GM12878 (cell line): Measurements from ENCODE around the gene NDUFC1. TPM values are rescaled to one million over a fixed set of nuclear protein-coding genes. Genes with fewer than 3 reads are reported as not detected.

ENCODE experiments used
- ATAC-seq: fragments of 200-7000 bp; cut with Tn5 transposase; 3 replicates; pipeline ENCODE4 v1.9.1; 2020; ENCODE audit warnings: mild to moderate bottlenecking, moderate library complexity
- BruUV-seq: library from RNA; stranded (reverse); fragments of 400-500 nt; replicated peaks from 2 replicates; lab custom pipeline; 2021; lab: Mats Ljungman, UMichigan
- CTCF ChIA-PET: fragments of 300-600 bp; sonication (Branson Sonifier 250); formaldehyde crosslinking; extraction: SDS; loops from one replicate; lab custom pipeline; 2021; ENCODE audit warnings: inconsistent platforms; lab: Yijun Ruan, JAX
- POLR2A ChIA-PET: fragments of 350-600 bp; formaldehyde crosslinking; extraction: SDS; loops from one replicate; lab custom pipeline; 2021; ENCODE audit warnings: inconsistent platforms; lab: Charles Lee
- RAD21 ChIA-PET: fragments of 300-600 bp; sonication (Branson Sonifier 250); formaldehyde crosslinking; loops from one replicate; lab custom pipeline; 2023; ENCODE audit warnings: antibody characterized with exemption; ENCODE audit not compliant: unreplicated experiment; lab: Charles Lee
- SMC1A ChIA-PET: fragments of 300-600 bp; sonication (Branson Sonifier 250); formaldehyde crosslinking; loops from one replicate; lab custom pipeline; 2023; ENCODE audit not compliant: unreplicated experiment, uncharacterized antibody; lab: Charles Lee
- DNase-seq: peaks from one replicate; pipeline ENCODE4 v3.0.0-alpha.2; 2011; ENCODE audit warnings: low read depth, low spot score
- FAIRE-seq: peaks from 3 replicates; lab custom pipeline; 2011; peaks lifted over from hg19 to GRCh38; lab: Jason Lieb, UNC
- H2AFZ ChIP-seq: 2 replicates; pipeline ENCODE4 v1.6.0; 2011; ENCODE audit warnings: low read depth, low read length, control low read depth; ENCODE audit not compliant: control insufficient read depth
- H3K27ac ChIP-seq: 2 replicates; pipeline ENCODE4 v1.5.1; 2011; ENCODE audit warnings: control low read depth; ENCODE audit not compliant: control insufficient read depth, insufficient read depth
- H3K27me3 ChIP-seq, 2 experiments: replicated peaks in 1 of 2; 2 replicates each; pipeline versions ENCODE4 v1.6.0 to v1.6.1; 2011; ENCODE audit warnings: low read length in 1 of 2; ENCODE audit not compliant: control insufficient read depth in 2 of 2, insufficient read depth in 2 of 2
- H3K36me3 ChIP-seq, 2 experiments: 2 replicates each; pipeline ENCODE4 v1.5.1; 2011; ENCODE audit warnings: low read length in 1 of 2; ENCODE audit not compliant: control insufficient read depth in 2 of 2, insufficient read depth in 2 of 2
- H3K4me1 ChIP-seq: 2 replicates; pipeline ENCODE4 v1.6.1; 2011; ENCODE audit warnings: mild to moderate bottlenecking, low read length, moderate library complexity, mixed read lengths; ENCODE audit not compliant: control insufficient read depth, insufficient read depth
- H3K4me2 ChIP-seq: 2 replicates; pipeline ENCODE4 v1.6.0; 2011; ENCODE audit warnings: control low read depth; ENCODE audit not compliant: control insufficient read depth, insufficient read depth
- H3K4me3 ChIP-seq: fragments of 200-600 bp; sonication (generic); 2 replicates; pipeline ENCODE4 v1.5.1; 2016
- H3K79me2 ChIP-seq: 2 replicates; pipeline ENCODE4 v1.6.0; 2011; ENCODE audit warnings: low read length; ENCODE audit not compliant: control insufficient read depth, insufficient read depth
- H3K9ac ChIP-seq: 2 replicates; pipeline ENCODE4 v1.8.0; 2011; ENCODE audit warnings: low read length, control low read depth, mixed read lengths; ENCODE audit not compliant: control insufficient read depth, insufficient read depth
- H3K9me3 ChIP-seq: replicated peaks from 3 replicates; pipeline ENCODE4 v1.5.1; 2011; ENCODE audit warnings: mild to moderate bottlenecking, low read length; ENCODE audit not compliant: control insufficient read depth, insufficient read depth
- H4K20me1 ChIP-seq: 2 replicates; pipeline ENCODE4 v1.6.0; 2011; ENCODE audit not compliant: control insufficient read depth, insufficient read depth
- BMI1 ChIP-seq: fragments of 450-650 bp; IDR thresholded peaks from 2 replicates; pipeline ENCODE4 v1.6.1; 2016; ENCODE audit warnings: mild to moderate bottlenecking, moderate library complexity, borderline replicate concordance
- CBX3 ChIP-seq: fragments of 200-600 bp; sonication (generic); IDR thresholded peaks from 2 replicates; pipeline ENCODE4 v1.6.1; 2016; ENCODE audit warnings: low read depth, borderline replicate concordance
- DPF2 ChIP-seq: fragments of 450-650 bp; IDR thresholded peaks from 2 replicates; pipeline ENCODE4 v1.6.1; 2017; ENCODE audit warnings: mild to moderate bottlenecking
- EP300 ChIP-seq, 2 experiments: fragments of 150-350 bp in 1 of 2; IDR thresholded peaks; 2 replicates each; pipeline ENCODE4 v1.6.1; 2011 to 2012; ENCODE audit warnings: low read depth in 2 of 2, low read length in 2 of 2, borderline replicate concordance in 1 of 2, improper control_type of control experiment in 1 of 2, inconsistent platforms in 1 of 2; ENCODE audit not compliant: control insufficient read depth in 1 of 2
- GATAD2B ChIP-seq: fragments of 450-650 bp; conservative IDR thresholded peaks from 2 replicates; pipeline ENCODE4 v1.6.1; 2017; ENCODE audit warnings: low read depth, mild to moderate bottlenecking, moderate library complexity
- HDAC2 ChIP-seq: fragments of 200-600 bp; sonication (generic); IDR thresholded peaks from 2 replicates; pipeline ENCODE4 v1.6.1; 2017
- IRF4 ChIP-seq: IDR thresholded peaks from 2 replicates; pipeline ENCODE4 v1.6.1; 2011; ENCODE audit warnings: low read depth, low read length
- MYB ChIP-seq: fragments of 150-350 bp; IDR thresholded peaks from 2 replicates; pipeline ENCODE4 v1.6.1; 2014; ENCODE audit warnings: mild to moderate bottlenecking, low read depth, low read length, borderline replicate concordance
- NBN ChIP-seq: fragments of 450-650 bp; IDR thresholded peaks from 2 replicates; pipeline ENCODE4 v1.6.1; 2016
- NFIC ChIP-seq: IDR thresholded peaks from 2 replicates; pipeline ENCODE4 v1.6.1; 2012; ENCODE audit warnings: low read depth, mild to moderate bottlenecking, inconsistent platforms, low read length, moderate library complexity
- POLR2A ChIP-seq: IDR thresholded peaks from 2 replicates; pipeline ENCODE4 v1.6.1; 2011; ENCODE audit warnings: low read depth, mild to moderate bottlenecking, low read length
- POLR2AphosphoS2 ChIP-seq: IDR thresholded peaks from 2 replicates; pipeline ENCODE4 v1.6.1; 2011; ENCODE audit warnings: low read depth, mild to moderate bottlenecking, low read length, improper control_type of control experiment, moderate library complexity
- SPI1 ChIP-seq: IDR thresholded peaks from 2 replicates; pipeline ENCODE4 v1.6.1; 2011; ENCODE audit warnings: low read depth, mild to moderate bottlenecking, low read length, moderate library complexity, borderline replicate concordance; ENCODE audit not compliant: insufficient read depth
- ZBED1 ChIP-seq: IDR thresholded peaks from 2 replicates; pipeline ENCODE4 v1.6.1; 2016; ENCODE audit warnings: borderline replicate concordance
- ZNF217 ChIP-seq: fragments of 450-650 bp; IDR thresholded peaks from 2 replicates; pipeline ENCODE4 v1.6.1; 2017; ENCODE audit warnings: antibody characterized with exemption, mild to moderate bottlenecking
- WGBS: methylation state at CpG from one replicate; pipeline ENCODE4 v1.1.6; 2016; ENCODE audit warnings: low lambda C conversion rate; ENCODE audit not compliant: insufficient replicate concordance, insufficient coverage; ENCODE audit errors: missing lambda C conversion rate; 5-methylcytosine and 5-hydroxymethylcytosine counted together
- in situ Hi-C: fragments of 300-500 bp; cut with MboI; formaldehyde crosslinking; loops from 9 replicates; pipeline ENCODE4 v1.14.3; 2018; ENCODE audit warnings: mixed read lengths
- intact Hi-C: fragments of 100-400 bp; cut with micrococcal nuclease; formaldehyde crosslinking; loops from one replicate; pipeline ENCODE4 v1.14.2; 2022; ENCODE audit not compliant: unreplicated experiment
- polyA plus RNA-seq, 11 experiments: library from polyadenylated mRNA; depleted of rRNA in 4 of 11; unstranded in 6 of 11; stranded (reverse) in 5 of 11; fragments of >200 nt; fragmentation: Nextera tagmentation in 4 of 11; fragmentation: Illumina TruSeq in 1 of 11; extraction: Ambion mirVana in 4 of 11; extraction: Trizol in 1 of 11; gene quantifications; 1 replicate in 1 of 11; 2 replicates in 10 of 11; pipeline versions ENCODE4 v1.2.1 to v1.2.3, GENCODE V29; 2011 to 2016; ENCODE audit warnings: inconsistent platforms in 2 of 11, missing spikeins in 2 of 11, low read depth in 1 of 11
- total RNA-seq, 4 experiments: library from RNA; depleted of rRNA in 3 of 4; stranded (reverse); fragments of >200 nt in 3 of 4; fragmentation: Illumina TruSeq in 1 of 4; extraction: Trizol in 1 of 4; gene quantifications; 2 replicates each; pipeline versions ENCODE4 v1.2.1 to v1.2.3, GENCODE V29; 2013 to 2021
- TF ChIP-seq, protein P1 (sequence below): fragments of 150-350 bp; IDR thresholded peaks from 2 replicates; pipeline ENCODE4 v1.6.1; 2014; ENCODE audit warnings: mild to moderate bottlenecking, low read depth, low read length
- TF ChIP-seq, protein P2 (sequence below): fragments of 450-650 bp; conservative IDR thresholded peaks from 2 replicates; pipeline ENCODE4 v1.6.1; 2017; ENCODE audit warnings: mild to moderate bottlenecking, moderate library complexity

The NDUFC1 gene
- total and polyA plus RNA-seq, 10 of the 15 experiments (the other 5 are each of a cell fraction or from before 2014, with no cell fraction given): 25.5 to 242 (median 68.9) TPM

DNA sequence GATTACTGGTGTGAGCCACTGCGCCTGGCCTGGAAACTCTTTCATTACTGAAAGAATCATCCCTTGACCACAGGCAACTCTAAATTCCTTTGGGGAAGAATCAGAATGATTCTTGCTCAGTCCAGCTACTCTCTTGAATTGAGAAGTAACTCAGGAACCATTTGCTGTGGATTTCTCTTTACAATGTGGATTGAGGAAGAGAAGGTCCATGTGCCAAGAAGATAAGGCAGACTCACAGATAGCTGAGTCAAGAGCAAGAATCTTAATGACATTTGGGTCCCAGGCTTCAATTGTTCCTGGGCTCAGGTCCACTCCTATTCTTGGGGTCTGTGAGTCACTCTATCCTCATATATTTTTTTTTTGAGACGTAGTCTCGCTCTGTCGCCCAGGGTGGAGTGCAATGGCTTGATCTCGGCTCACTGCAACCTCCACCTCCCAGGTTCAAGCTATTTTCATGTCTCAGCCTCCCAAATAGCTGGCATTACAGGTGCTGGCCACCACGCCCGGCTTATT is 16.0 kb downstream of the NDUFC1 start:
- SMC1A ChIA-PET: interaction anchor here (2.4 kb wide), 1 partner anchor 10 kb away, joined by 13 read pairs; no protein-coding TSS in a partner anchor
- POLR2A ChIA-PET: no interaction called here

More for the DNA sequence above, 16.0 kb downstream of the NDUFC1 start:
- RAD21 ChIA-PET: no interaction called here
- peaks cover 2% of the 10 kb centered on the region; the same call in 2 of the 3 replicates for H3K9me3 ChIP-seq
- BruUV-seq: no TSS peak
- in situ Hi-C loops: no loop called here
- CTCF ChIA-PET: no interaction called here
- H3K4me3 ChIP-seq: no peak overlapping the region
- 88% methylated on average over 7 of the region's 7 CpGs for WGBS
- no peak overlapping the region for H3K4me2 ChIP-seq
- no peak overlapping the region for H3K9ac ChIP-seq
- no peaks in the 10 kb centered on the region for H3K36me3 ChIP-seq
- intact Hi-C loops: no loop called here
- no peak for ATAC-seq
- TF ChIP-seq ZNF217: no peak
- TF ChIP-seq EP300 (IDR thresholded peaks at IDR 0.05; ENCODE audit: borderline replicate concordance in 1 of 2, control insufficient read depth in 1 of 2, low read depth in 2 of 2, low read length in 2 of 2): no peak
- no peak for TF ChIP-seq NBN
- no peak for TF ChIP-seq GATAD2B
- TF ChIP-seq MYB: no peak
- TF ChIP-seq NFIC: no peak
- TF ChIP-seq CBX3: no peak
- no peak for TF ChIP-seq POLR2AphosphoS2
- no peak for TF ChIP-seq IRF4
- TF ChIP-seq, protein P1, sequence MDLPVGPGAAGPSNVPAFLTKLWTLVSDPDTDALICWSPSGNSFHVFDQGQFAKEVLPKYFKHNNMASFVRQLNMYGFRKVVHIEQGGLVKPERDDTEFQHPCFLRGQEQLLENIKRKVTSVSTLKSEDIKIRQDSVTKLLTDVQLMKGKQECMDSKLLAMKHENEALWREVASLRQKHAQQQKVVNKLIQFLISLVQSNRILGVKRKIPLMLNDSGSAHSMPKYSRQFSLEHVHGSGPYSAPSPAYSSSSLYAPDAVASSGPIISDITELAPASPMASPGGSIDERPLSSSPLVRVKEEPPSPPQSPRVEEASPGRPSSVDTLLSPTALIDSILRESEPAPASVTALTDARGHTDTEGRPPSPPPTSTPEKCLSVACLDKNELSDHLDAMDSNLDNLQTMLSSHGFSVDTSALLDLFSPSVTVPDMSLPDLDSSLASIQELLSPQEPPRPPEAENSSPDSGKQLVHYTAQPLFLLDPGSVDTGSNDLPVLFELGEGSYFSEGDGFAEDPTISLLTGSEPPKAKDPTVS: no peak
- TF ChIP-seq, protein P2, sequence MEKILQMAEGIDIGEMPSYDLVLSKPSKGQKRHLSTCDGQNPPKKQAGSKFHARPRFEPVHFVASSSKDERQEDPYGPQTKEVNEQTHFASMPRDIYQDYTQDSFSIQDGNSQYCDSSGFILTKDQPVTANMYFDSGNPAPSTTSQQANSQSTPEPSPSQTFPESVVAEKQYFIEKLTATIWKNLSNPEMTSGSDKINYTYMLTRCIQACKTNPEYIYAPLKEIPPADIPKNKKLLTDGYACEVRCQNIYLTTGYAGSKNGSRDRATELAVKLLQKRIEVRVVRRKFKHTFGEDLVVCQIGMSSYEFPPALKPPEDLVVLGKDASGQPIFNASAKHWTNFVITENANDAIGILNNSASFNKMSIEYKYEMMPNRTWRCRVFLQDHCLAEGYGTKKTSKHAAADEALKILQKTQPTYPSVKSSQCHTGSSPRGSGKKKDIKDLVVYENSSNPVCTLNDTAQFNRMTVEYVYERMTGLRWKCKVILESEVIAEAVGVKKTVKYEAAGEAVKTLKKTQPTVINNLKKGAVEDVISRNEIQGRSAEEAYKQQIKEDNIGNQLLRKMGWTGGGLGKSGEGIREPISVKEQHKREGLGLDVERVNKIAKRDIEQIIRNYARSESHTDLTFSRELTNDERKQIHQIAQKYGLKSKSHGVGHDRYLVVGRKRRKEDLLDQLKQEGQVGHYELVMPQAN: no peak
- TF ChIP-seq ZBED1: no peak
- TF ChIP-seq SPI1: no peak
- TF ChIP-seq HDAC2: no peak
- TF ChIP-seq DPF2: no peak
- no peak for TF ChIP-seq POLR2A
- no peak for TF ChIP-seq BMI1
- H3K4me1 ChIP-seq: no peaks in the 10 kb centered on the region
- DNase-seq: no peak
- no peak overlapping the region for H2AFZ ChIP-seq
- no peaks in the 10 kb centered on the region for H4K20me1 ChIP-seq
- no peak overlapping the region for H3K27ac ChIP-seq
- H3K27me3 ChIP-seq: no peaks in the 10 kb centered on the region
- FAIRE-seq: no peak
- no peaks in the 10 kb centered on the region for H3K79me2 ChIP-seq
